ENCODE results near the gene GALNT11. TPM values are rescaled to one million over a fixed set of nuclear protein-coding genes. Genes with fewer than 3 reads are reported as not detected.

GALNT11 gene
- 21.5 TPM for polyA plus RNA-seq (2012; ENCODE audit: insufficient read length, low read depth)

GRCh38 chr7:152025077-152025936, at the start of gene GALNT11:
Gene GALNT11 (plus strand): TSS chr7:152025674. CDS start chr7:152094228, 68,554 bp downstream.
- no peak for TF ChIP-seq TAF1 (IDR thresholded peaks at IDR 0.05; ENCODE audit: borderline replicate concordance, insufficient read depth, low read length)
- peak; percentile 59 for TF ChIP-seq FOXP2 (optimal IDR thresholded peaks at IDR 0.05; ENCODE audit: borderline replicate concordance, extremely low read depth, extremely low read length, insufficient read depth)
- no peak; the same call in 1 of the 2 replicates for TF ChIP-seq POLR2AphosphoS5 (IDR thresholded peaks at IDR 0.05; ENCODE audit: low read depth, low read length)
- no peak for TF ChIP-seq SIN3A (IDR thresholded peaks at IDR 0.05; ENCODE audit: borderline replicate concordance, insufficient read depth, low read length)
- 0 out of 4 replicates have a peak, but pooled peaks of 1 of the 2 experiments have one; percentile 28 for TF ChIP-seq REST (IDR thresholded peaks at IDR 0.05; ENCODE audit: insufficient read depth in 1 of 2, low read depth in 2 of 2, low read length in 2 of 2)

GRCh38 chr7:151978616-151979015, 46.9 kb upstream of the GALNT11 start:
- no peak for TF ChIP-seq REST (IDR thresholded peaks at IDR 0.05; ENCODE audit: insufficient read depth in 1 of 2, low read depth in 2 of 2, low read length in 2 of 2)
- TF ChIP-seq POLR2AphosphoS5 (IDR thresholded peaks at IDR 0.05; ENCODE audit: low read depth, low read length), result no peak
- TF ChIP-seq TAF1 (IDR thresholded peaks at IDR 0.05; ENCODE audit: borderline replicate concordance, insufficient read depth, low read length), result no peak
- no peak for TF ChIP-seq SIN3A (IDR thresholded peaks at IDR 0.05; ENCODE audit: borderline replicate concordance, insufficient read depth, low read length)
- no peak for TF ChIP-seq FOXP2 (optimal IDR thresholded peaks at IDR 0.05; ENCODE audit: borderline replicate concordance, extremely low read depth, extremely low read length, insufficient read depth)

DNA sequence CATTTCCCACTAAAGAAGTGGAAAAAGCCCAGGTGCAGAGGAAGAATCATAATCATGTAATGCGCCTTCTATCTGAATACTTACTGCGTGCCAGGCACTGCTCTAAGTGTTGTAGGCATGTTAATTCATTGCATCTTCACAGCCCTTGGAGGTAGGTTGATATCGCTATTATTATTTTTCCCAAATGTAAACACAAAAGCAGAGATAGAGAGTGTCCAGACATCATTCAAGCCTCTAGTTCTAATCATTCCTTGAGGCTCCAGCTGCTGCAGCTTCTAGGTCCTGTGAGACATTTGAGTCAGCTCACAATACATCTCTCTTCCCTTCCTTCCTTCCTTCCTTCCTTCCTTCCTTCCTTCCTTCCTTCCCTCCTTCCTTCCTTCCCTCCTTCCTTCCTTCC, 44.3 kb upstream of the GALNT11 start:
- no peak for TF ChIP-seq POLR2AphosphoS5 (IDR thresholded peaks at IDR 0.05; ENCODE audit: low read depth, low read length)
- no peak for TF ChIP-seq SIN3A (IDR thresholded peaks at IDR 0.05; ENCODE audit: borderline replicate concordance, insufficient read depth, low read length)
- TF ChIP-seq TAF1 (IDR thresholded peaks at IDR 0.05; ENCODE audit: borderline replicate concordance, insufficient read depth, low read length), result no peak
- TF ChIP-seq REST (IDR thresholded peaks at IDR 0.05; ENCODE audit: insufficient read depth in 1 of 2, low read depth in 2 of 2, low read length in 2 of 2), result no peak
- no peak for TF ChIP-seq FOXP2 (optimal IDR thresholded peaks at IDR 0.05; ENCODE audit: borderline replicate concordance, extremely low read depth, extremely low read length, insufficient read depth)

DNA sequence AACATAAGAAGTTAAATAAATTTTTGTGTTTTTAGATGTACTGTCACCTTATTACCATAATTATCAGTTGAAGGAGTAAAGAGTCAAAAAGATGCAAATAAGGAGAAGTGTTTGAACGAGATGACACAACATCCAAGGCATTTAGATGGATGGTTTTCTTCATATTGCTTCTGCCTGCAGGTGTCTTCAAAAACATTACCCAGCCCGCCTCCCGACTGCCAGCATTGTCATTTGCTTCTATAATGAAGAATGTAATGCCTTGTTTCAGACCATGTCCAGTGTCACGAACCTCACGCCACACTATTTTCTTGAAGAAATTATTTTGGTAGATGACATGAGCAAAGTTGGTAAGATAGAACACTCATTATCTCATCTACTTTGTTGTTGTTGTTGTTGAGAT, 42.7 kb upstream of the GALNT11 start:
- no peak for TF ChIP-seq FOXP2 (optimal IDR thresholded peaks at IDR 0.05; ENCODE audit: borderline replicate concordance, extremely low read depth, extremely low read length, insufficient read depth)
- TF ChIP-seq SIN3A (IDR thresholded peaks at IDR 0.05; ENCODE audit: borderline replicate concordance, insufficient read depth, low read length), result no peak
- TF ChIP-seq POLR2AphosphoS5 (IDR thresholded peaks at IDR 0.05; ENCODE audit: low read depth, low read length), result no peak
- TF ChIP-seq TAF1 (IDR thresholded peaks at IDR 0.05; ENCODE audit: borderline replicate concordance, insufficient read depth, low read length), result no peak
- TF ChIP-seq REST (IDR thresholded peaks at IDR 0.05; ENCODE audit: insufficient read depth in 1 of 2, low read depth in 2 of 2, low read length in 2 of 2), result no peak

Measured in PFSK-1 (cell line).